Placental pericyte (primary cell): Measurements from ENCODE around the gene PPP6R3. TPM values are rescaled to one million over a fixed set of nuclear protein-coding genes. Genes with fewer than 3 reads are reported as not detected.

Experiments used
- small RNA-seq: library from RNA; depleted of rRNA; stranded (forward); fragments of <200 nt; gene quantifications from one replicate; pipeline ENCODE3, GENCODE V24; 2012; ENCODE audit warnings: low replicate concordance
- total RNA-seq: library from RNA; depleted of rRNA; stranded (reverse); fragments of >200 nt; gene quantifications from 2 replicates; pipeline ENCODE4 v1.2.3, GENCODE V29; 2012

PPP6R3 gene, protein sequence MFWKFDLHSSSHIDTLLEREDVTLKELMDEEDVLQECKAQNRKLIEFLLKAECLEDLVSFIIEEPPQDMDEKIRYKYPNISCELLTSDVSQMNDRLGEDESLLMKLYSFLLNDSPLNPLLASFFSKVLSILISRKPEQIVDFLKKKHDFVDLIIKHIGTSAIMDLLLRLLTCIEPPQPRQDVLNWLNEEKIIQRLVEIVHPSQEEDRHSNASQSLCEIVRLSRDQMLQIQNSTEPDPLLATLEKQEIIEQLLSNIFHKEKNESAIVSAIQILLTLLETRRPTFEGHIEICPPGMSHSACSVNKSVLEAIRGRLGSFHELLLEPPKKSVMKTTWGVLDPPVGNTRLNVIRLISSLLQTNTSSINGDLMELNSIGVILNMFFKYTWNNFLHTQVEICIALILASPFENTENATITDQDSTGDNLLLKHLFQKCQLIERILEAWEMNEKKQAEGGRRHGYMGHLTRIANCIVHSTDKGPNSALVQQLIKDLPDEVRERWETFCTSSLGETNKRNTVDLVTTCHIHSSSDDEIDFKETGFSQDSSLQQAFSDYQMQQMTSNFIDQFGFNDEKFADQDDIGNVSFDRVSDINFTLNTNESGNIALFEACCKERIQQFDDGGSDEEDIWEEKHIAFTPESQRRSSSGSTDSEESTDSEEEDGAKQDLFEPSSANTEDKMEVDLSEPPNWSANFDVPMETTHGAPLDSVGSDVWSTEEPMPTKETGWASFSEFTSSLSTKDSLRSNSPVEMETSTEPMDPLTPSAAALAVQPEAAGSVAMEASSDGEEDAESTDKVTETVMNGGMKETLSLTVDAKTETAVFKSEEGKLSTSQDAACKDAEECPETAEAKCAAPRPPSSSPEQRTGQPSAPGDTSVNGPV
- 117 and 171 TPM in 2 replicates for total RNA-seq

DNA sequence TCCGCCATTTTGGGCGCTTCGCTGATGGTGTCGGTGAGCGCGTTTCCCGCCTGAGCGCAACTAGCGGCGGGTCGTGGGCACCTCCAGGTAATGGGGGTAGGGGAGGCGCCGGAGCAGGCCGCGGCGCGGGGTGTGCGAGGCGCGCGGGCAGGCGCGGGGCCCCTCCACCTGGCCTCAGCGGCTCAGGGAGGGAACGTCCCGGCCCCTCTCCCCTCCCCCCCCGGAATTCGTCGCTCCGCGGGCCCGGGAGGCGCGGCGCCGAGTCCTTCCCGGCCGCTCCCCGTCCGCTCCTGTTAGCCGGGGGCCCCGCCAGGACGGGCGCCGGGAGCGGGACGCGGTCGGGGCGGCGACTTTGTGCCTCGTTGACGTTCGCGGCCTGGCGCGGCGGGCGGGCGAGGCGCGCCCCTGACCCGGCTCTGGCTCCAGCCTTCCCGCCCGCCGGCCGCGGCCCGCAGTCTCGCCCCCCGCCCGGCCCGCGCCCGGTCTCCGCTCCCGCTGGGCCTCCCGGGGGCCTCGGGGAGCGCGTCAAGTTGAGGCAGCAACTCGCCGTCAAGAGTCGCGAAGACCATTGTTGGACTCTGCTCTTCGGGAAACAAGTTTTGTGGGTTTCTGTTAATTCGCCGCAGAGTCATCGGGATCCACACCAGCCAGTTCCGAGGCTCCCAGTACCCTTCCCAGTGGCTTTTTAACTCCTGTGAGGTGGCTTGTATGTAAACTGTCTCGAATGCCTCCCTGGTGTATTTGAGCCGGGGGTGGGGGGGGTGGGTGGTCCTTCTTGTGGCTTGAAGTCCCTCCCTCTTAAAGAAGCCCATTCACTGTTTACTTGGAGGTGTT lies at the start of gene PPP6R3:
Gene PPP6R3 (plus strand): TSS at position 12 of the 834 bp plus-strand sequence. CDS start 76,913 bp downstream, outside the sequence.

Small RNA genes lying within 50 kb of the gene (small RNA-seq; reads per million reads assigned to genes)
- gene NDUFA3P2: not detected

Other genes with a start within 250 kb of the PPP6R3 start
- 17.2 and 24.9 TPM in 2 replicates for gene KMT5B, start 247.5 kb upstream of the PPP6R3 start, total RNA-seq
- gene C11orf24, start 188.8 kb upstream of the PPP6R3 start, total RNA-seq: 42.0 and 74.9 TPM in 2 replicates
- gene LRP5, start 148.2 kb upstream of the PPP6R3 start, total RNA-seq: 21.2 and 70.9 TPM in 2 replicates
- 0.72 TPM in 1 of 2 replicates, not detected in the other for gene GAL, start 223.8 kb downstream of the PPP6R3 start, total RNA-seq